Measurements from ENCODE around the gene SPR.

Gene SPR

DNA sequence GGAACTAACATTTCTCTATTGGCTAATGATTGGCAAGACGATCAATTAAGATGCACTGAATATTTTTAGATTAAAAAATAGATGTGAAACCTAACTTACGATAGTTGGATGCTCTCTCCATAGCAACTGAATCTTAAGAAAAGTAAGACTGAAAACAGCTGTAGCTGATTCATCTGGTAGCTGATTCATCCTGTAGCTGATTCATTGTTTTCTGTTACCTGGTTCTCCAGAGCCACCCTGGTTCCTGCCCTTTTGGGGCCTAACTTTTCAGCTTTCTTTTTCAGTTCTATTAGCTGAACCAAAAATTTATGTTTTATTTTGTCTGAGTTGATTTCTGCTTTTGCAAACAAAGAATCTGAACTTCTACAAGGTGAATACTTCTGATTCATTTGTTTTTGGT lies 22.7 kb upstream of the SPR start:
- no peak for TF ChIP-seq POLR2A (IDR thresholded peaks at IDR 0.05; ENCODE audit: low read length)
- no peak for TF ChIP-seq GATA1 (IDR thresholded peaks at IDR 0.05; ENCODE audit: low read depth, low read length)
- DNase-seq, result no peak

DNA sequence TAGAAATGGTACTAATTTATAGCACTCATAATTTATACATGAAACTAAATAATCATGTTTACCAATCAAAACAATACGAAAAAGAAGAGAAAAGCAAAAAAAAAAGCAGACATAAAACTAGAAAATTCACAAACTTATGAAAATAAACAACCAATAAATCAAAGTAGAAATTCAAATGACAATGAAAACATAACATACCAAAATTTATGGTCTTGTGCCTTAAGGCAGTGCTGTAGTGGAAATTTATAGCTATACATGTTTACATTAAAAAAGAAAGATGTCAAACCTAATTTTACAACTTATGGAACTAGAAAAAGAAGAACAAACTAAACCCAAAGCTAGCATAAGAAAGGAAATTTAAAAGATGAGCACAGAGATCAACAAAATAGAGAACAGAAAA lies 16.1 kb upstream of the SPR start:
- no peak for DNase-seq
- TF ChIP-seq GATA1 (IDR thresholded peaks at IDR 0.05; ENCODE audit: low read depth, low read length) (no peak), POLR2A (IDR thresholded peaks at IDR 0.05; ENCODE audit: low read length) (no peak)

DNA sequence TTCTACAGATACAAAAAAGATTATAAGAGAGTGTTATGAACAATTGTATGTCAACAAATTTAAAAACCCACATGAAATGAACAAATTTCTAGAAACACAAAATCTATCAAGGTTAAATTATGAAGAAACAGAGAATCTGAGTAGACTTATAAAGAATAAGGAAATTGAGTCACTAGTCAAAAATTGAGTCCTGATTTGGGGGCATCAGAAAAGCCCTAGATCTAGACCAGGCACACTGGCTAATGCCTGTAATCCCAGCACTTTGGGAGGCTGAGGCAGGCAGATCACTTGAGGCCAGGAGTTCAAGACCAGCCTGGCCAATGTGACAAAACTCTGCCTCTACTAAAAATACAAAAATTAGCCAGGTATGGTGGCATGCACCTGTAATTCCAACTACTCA lies 15.3 kb upstream of the SPR start:
- no peak for DNase-seq
- TF ChIP-seq GATA1 (IDR thresholded peaks at IDR 0.05; ENCODE audit: low read depth, low read length) (no peak), POLR2A (IDR thresholded peaks at IDR 0.05; ENCODE audit: low read length) (no peak)

DNA sequence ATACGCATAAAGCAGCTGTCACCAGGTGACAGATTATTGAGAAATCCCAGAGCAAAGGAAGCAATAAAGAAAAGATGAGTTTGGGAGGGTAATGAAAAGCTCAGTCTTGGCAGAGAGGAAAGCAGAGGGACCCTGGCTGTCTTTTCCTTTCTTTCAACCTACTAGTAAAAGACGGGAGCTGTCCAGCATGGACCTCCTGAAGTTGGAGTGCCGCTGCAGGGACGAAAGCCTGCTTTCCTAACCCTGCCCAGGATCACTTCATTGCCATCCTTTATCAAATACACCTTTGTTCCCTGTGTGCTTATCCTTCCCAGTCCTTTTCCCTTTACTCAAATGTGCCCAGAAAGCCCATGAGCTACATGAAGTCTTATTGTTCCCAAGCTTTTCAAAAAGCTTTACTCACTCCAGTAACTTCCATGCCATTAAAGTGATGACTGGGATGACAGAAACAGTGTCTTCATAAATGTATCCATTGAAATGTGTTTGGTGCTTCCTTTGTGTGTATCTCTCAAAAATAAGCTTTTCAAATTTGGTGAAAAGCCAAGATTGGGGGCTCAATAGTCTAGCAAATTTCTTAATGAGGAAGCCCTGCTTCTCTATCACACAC lies 3.7 kb upstream of the SPR start:
- peak; percentile 25 to 40 for DNase-seq
- TF ChIP-seq POLR2A (IDR thresholded peaks at IDR 0.05; ENCODE audit: low read length) (no peak), GATA1 (IDR thresholded peaks at IDR 0.05; ENCODE audit: low read depth, low read length) (no peak)

DNA sequence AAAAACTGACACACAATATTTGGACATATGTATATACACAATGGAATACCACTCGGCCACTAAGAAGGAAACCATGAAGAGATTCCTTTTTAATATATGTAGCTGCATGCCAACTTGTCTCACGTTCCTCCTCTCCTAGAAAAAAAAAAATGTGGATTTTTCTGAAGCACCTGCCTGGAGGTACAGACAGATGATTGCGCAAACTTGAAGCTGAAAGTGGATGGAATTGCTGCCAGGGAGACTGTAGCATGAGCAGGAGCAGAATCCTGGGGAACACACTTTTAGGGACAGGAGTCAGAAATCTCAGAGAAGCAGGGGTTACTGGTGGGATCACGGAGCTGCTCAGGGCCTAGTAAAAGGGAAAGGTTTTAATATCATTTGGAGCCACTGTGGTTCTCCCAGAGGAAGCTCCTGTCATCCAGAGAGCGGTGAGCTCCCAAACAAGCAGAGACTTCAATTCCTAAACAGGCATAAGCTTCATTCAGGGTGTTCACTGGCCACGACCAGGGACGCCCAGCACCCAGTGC lies 640 bp upstream of the SPR start:
- no peak for TF ChIP-seq GATA1 (IDR thresholded peaks at IDR 0.05; ENCODE audit: low read depth, low read length)
- no peak for TF ChIP-seq POLR2A (IDR thresholded peaks at IDR 0.05; ENCODE audit: low read length)
- no peak for DNase-seq

DNA sequence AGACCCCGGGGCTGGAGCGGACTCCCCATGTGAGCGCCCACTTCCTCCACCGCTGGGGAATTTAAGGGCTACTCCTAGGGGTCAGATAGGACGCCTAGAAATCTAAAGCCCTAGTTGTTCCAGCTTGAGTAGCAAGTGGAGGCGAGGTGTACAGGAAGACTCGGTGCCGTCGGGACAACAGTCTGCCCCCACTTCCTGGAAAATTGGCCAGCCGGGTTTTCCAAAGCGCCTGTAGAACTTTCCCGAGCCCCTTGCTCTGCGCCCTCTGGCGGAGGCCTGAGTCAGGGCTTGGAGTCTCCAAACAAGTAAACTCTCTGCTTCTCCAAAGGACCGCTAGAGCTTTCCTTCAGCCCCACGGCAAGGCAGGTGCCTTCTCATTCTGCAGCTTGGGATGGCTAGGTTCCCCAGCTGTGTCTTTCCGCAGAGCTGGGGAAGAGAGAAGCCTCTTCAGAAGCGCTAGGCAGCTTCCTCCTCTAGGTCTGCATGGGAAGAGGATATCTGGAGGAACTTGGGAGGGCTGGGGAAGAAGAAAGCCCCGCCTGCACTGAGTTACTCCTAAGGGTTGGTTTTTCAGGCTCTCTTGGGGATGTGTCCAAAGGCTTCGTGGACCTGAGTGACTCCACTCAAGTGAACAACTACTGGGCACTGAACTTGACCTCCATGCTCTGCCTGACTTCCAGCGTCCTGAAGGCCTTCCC lies 681 bp downstream of the SPR start:
- DNase-seq, result peak; percentile 50 to 68
- TF ChIP-seq POLR2A (IDR thresholded peaks at IDR 0.05; ENCODE audit: low read length) (no peak), GATA1 (IDR thresholded peaks at IDR 0.05; ENCODE audit: low read depth, low read length) (no peak)

DNA sequence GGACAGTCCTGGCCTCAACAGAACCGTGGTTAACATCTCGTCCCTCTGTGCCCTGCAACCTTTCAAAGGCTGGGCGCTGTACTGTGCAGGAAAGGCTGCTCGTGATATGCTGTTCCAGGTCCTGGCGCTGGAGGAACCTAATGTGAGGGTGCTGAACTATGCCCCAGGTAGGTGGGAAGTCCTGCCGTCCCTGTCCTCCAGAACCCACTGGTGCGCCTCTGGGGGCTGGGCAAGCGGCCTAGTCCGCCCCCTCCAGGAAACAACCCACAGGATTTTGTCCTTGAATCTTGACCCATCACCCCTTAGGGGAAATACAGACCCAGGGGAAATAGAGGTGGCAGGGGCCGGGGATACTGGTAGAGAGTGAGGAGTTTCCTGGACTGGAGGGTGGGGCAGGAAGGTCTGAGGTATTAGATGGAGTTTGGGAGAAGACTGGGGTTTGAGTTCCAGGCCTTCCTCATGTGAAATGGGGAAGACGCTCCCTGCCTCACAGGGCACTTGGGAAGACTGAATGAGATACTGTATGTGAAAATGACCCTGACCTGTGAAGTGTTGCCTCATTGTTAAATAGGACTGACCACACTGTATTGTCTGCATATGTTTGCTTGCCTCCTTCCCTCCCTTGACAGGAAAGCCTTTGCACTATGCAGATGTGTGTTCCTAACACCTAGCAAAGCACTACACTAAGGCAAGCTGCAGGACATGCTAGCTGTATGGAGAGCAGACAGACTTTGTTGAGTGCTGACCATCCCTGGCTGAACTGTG lies 1.4 kb downstream of the SPR start:
- TF ChIP-seq POLR2A (IDR thresholded peaks at IDR 0.05; ENCODE audit: low read length), result no peak
- TF ChIP-seq GATA1 (IDR thresholded peaks at IDR 0.05; ENCODE audit: low read depth, low read length), result no peak
- DNase-seq, result no peak

DNA sequence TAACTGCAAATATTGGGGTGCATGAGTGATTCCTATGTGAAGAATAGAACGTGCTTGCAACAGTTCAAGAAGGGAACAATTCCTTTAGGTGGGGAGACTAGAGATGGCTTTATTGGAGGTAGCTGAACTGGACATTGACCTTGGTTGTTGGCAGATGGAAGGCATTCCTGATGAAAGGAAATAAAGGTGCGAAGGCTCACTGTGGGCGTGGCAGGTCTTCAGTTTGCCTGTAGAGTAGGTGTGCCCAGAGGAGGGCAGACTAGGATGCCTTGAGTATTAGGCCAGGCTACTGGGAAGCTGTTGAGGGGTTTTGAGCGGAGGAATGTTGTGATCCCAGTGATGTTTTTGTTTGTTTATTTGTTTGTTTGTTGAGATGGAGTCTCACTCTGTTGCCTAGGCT lies 2.8 kb downstream of the SPR start:
- no peak for TF ChIP-seq GATA1 (IDR thresholded peaks at IDR 0.05; ENCODE audit: low read depth, low read length)
- TF ChIP-seq POLR2A (IDR thresholded peaks at IDR 0.05; ENCODE audit: low read length), result no peak
- DNase-seq, result no peak

DNA sequence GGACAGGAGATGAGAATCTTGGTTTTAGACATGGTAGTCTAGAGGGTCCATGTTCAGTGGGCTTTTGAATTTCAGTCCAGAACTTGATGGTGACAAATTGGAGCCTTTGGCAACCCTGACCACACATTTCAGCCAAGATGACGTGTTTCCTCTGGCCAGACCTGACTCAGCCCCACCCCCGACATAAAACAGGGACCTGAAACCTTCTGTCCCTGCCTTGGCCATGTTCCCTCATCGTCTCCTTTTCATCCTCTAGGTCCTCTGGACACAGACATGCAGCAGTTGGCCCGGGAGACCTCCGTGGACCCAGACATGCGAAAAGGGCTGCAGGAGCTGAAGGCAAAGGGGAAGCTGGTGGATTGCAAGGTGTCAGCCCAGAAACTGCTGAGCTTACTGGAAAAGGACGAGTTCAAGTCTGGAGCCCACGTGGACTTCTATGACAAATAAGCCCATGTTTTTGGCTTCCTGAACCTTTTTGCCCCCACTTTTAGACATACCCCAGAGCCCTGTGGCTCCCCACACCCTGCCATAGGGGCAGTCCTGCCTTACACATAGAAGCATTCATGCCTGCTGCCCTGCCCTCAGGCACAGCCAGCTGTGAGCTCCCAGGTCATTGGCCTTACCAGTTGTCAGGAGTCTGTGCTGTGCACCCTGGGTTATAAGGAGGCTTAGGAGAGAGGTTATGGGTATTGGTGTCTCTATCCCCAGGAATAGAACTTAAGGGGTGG lies 4.0 kb downstream of the SPR start:
- DNase-seq, result no peak
- TF ChIP-seq POLR2A (IDR thresholded peaks at IDR 0.05; ENCODE audit: low read length) (no peak), GATA1 (IDR thresholded peaks at IDR 0.05; ENCODE audit: low read depth, low read length) (no peak)

DNA sequence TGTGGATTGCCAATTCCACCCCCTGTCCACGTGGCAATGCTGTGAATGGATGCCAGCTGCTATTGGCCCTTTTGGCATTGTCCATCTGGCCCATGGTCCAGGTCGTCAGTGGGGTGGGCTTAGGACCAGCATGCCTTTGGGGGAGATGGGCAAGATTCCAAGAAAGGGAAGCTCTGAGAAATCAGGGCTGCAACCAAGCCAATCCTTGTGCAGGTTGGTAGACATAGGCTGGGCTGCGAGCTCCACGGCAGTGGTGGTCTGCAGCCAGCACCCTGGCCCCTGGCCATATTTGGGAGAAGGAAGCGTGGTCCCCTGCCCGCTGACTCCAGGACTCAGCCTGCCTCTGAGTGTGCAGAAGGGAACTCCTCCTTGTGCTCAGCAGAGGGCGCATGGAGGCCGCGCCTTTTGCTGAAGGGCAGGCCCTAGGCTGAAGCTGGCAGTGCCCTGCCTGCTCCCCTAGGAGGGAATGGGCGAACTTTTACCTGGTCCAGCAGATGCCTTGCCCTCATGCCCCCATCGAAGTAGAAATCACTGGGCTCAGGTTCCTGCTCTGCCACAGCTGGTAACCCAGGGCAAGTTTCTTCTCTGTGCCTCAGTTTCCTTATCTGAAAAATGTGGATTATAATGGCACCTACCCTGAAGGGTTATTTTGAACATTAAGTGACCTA lies 5.4 kb downstream of the SPR start:
- TF ChIP-seq POLR2A (IDR thresholded peaks at IDR 0.05; ENCODE audit: low read length) (no peak), GATA1 (IDR thresholded peaks at IDR 0.05; ENCODE audit: low read depth, low read length) (no peak)
- DNase-seq, result peak; percentile 58 to 74

DNA sequence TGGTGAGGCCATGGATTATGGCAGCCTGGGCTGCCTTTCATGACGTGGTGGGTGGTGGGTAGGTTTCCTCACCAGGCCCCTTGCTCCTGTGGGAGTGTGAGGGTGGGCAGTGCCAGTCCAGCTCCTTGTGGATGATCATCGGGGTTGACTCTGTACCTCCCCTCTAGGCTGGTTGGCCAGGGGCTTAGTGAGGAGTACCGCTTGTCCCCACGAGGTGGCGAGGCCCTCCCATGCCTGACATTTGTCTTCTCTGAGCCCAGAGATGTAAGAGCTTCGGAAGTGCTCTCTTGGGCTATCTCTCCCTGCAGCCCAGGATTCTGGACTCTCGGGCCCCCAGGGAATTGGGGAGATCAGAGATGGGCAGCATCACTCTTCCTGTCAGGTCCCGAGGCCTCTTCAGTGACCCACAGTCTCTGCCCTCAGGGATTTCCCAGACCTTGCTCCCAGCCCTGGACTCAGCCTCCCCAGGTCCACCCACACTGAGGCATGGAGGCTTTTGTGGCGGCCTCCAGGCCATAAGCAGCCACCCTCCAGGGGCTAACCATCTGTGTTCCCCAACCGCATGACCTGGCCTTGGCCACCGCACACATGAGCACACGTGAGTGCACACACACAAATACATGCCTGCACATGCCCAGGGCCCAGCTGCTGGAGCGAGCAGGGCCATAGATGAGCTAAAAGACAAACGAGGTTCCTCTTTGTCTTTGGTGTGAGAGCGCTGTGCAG lies 6.5 kb downstream of the SPR start:
- DNase-seq, result peak; percentile 52 to 62
- TF ChIP-seq GATA1 (IDR thresholded peaks at IDR 0.05; ENCODE audit: low read depth, low read length) (no peak), POLR2A (IDR thresholded peaks at IDR 0.05; ENCODE audit: low read length) (no peak)

DNA sequence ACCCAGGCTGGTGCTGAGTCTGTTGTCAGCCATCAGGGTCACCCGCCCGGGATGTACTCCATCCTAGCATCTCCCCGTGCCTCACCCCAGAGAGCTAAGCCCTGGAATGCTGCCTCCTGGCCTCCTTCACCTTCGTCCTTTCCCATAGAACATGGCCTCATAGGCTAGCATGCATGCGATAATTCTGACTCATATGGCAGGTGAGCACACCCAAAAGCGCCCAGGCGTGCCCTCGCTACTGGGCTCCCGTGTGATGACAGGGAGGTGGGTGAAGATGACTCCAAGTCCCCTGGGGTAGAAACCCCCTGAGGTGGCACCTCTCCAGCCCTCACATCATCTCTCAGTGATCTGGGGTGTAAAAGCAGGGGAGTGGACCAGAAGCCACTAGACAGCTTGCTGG lies 7.3 kb downstream of the SPR start:
- no peak for DNase-seq
- no peak for TF ChIP-seq POLR2A (IDR thresholded peaks at IDR 0.05; ENCODE audit: low read length)
- TF ChIP-seq GATA1 (IDR thresholded peaks at IDR 0.05; ENCODE audit: low read depth, low read length), result no peak

DNA sequence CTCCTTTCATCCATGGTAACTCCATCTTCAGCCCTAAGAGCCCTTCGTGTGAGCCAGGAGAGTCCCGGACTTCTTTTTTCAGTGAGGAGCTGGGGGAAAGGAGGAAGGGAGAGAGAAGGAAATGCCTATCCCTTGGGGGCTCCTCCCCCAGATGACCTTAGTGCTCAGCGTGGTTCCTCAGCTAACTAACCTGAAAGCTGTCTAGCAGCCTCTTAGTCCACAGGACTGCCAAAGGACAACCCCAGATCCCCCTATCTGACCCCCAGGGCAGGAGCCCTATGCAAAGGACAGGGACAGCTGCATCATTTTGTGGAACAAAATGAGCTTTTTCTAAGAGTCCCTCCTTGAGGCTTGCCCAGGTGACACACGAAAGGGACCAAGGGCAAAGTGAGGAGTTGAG lies 7.9 kb downstream of the SPR start:
- DNase-seq, result no peak
- TF ChIP-seq GATA1 (IDR thresholded peaks at IDR 0.05; ENCODE audit: low read depth, low read length) (no peak), POLR2A (IDR thresholded peaks at IDR 0.05; ENCODE audit: low read length) (no peak)

Measured in erythroblast (primary cell).